ENCODE results near the gene KRTAP12-1. TPM values are rescaled to one million over a fixed set of nuclear protein-coding genes. Genes with fewer than 3 reads are reported as not detected.

KRTAP12-1 gene
- total and polyA plus RNA-seq, 2 donors (not counting 1 experiment from before 2014, with no cell fraction given): not detected

DNA sequence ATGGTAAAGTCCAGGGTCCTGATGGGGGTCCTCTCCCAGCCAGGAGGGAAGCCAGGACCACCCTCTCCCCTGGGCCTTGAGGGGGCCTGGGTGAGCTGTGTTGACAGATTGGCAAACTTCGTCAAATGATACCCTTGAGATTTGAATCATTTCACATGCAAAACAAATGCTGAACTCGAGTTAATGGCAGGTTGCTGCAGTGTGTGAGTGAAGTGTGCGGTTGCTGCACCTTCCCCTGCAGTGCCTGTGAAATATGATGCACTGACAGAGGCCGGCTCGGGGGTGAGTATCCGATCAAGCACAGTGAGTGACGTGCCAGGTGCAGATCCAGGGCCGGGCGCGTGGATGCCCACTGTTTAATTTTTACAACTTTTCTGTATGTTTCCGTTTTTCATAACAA is 5.7 kb upstream of the KRTAP12-1 start:
- H3K4me1 Mint-ChIP-seq: no peaks in the 10 kb centered on the region
- H3K9me3 Mint-ChIP-seq (ENCODE audit: insufficient read depth): peaks cover 5% of the 10 kb centered on the region
- 86% methylated on average over 4 of the region's 11 CpGs for whole genome bisulfite sequencing (ENCODE audit: insufficient coverage)
- intact Hi-C loops (cut with micrococcal nuclease): no loop called here
- Histone ChIP-seq H3K4me2 (replicated peaks; ENCODE audit: low read depth, low read length, poor library complexity, severe bottlenecking) (no peak overlapping the region), H3K9ac (ENCODE audit: low read length) (no peak overlapping the region), H3K27ac (ENCODE audit: low read length in 2 of 2) (no peak overlapping the region), H3K27me3 (replicated peaks in 1 of 4; ENCODE audit: control extremely low read depth in 1 of 4, control insufficient read depth in 3 of 4, insufficient read depth in 4 of 4, low read length in 3 of 4) (peaks cover 0 to 14% (median 0%) of the 10 kb centered on the region in 4 experiments), H2AFZ (ENCODE audit: insufficient read depth, low read depth, low read length, poor library complexity, severe bottlenecking) (no peak overlapping the region), H3K79me2 (ENCODE audit: control insufficient read depth, insufficient read depth, low read length) (no peaks in the 10 kb centered on the region), H3K9me3 (ENCODE audit: control extremely low read depth in 1 of 3, control insufficient read depth in 2 of 3, insufficient read depth in 1 of 3, low read length in 2 of 3) (peaks cover 0 to 4% (median 3%) of the 10 kb centered on the region in 3 donors), H3K4me3 (ENCODE audit: control extremely low read depth in 1 of 5, extremely low read depth in 1 of 5, insufficient read depth in 1 of 5, low read depth in 2 of 5, low read length in 4 of 5) (no peak overlapping the region), H3K4me1 (ENCODE audit: control insufficient read depth in 2 of 2, insufficient read depth in 2 of 2, low read length in 2 of 2) (no peaks in the 10 kb centered on the region), H3K36me3 (replicated peaks in 1 of 2; ENCODE audit: control extremely low read depth in 1 of 2, control insufficient read depth in 1 of 2, extremely low read depth in 1 of 2, insufficient read depth in 2 of 2, low read length in 1 of 2) (no peaks in the 10 kb centered on the region), H4K20me1 (ENCODE audit: control insufficient read depth, insufficient read depth, low read length, poor library complexity, severe bottlenecking) (no peaks in the 10 kb centered on the region)
- no peak overlapping the region for H3K4me3 Mint-ChIP-seq
- no peak overlapping the region for H3K27ac Mint-ChIP-seq
- TF ChIP-seq, protein P1, sequence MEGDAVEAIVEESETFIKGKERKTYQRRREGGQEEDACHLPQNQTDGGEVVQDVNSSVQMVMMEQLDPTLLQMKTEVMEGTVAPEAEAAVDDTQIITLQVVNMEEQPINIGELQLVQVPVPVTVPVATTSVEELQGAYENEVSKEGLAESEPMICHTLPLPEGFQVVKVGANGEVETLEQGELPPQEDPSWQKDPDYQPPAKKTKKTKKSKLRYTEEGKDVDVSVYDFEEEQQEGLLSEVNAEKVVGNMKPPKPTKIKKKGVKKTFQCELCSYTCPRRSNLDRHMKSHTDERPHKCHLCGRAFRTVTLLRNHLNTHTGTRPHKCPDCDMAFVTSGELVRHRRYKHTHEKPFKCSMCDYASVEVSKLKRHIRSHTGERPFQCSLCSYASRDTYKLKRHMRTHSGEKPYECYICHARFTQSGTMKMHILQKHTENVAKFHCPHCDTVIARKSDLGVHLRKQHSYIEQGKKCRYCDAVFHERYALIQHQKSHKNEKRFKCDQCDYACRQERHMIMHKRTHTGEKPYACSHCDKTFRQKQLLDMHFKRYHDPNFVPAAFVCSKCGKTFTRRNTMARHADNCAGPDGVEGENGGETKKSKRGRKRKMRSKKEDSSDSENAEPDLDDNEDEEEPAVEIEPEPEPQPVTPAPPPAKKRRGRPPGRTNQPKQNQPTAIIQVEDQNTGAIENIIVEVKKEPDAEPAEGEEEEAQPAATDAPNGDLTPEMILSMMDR (IDR thresholded peaks at IDR 0.05): no peak
- TF ChIP-seq EZH2 (IDR thresholded peaks at IDR 0.05; ENCODE audit: borderline replicate concordance, insufficient read depth, low read depth, low read length, poor library complexity, severe bottlenecking): no peak
- no peak for DNase-seq
- POLR2A ChIA-PET: no interaction called here
- H3K27me3 Mint-ChIP-seq: peaks cover 44% of the 10 kb centered on the region
- CTCF ChIA-PET: no interaction called here
- no peak for ATAC-seq (ENCODE audit: low read depth)

DNA sequence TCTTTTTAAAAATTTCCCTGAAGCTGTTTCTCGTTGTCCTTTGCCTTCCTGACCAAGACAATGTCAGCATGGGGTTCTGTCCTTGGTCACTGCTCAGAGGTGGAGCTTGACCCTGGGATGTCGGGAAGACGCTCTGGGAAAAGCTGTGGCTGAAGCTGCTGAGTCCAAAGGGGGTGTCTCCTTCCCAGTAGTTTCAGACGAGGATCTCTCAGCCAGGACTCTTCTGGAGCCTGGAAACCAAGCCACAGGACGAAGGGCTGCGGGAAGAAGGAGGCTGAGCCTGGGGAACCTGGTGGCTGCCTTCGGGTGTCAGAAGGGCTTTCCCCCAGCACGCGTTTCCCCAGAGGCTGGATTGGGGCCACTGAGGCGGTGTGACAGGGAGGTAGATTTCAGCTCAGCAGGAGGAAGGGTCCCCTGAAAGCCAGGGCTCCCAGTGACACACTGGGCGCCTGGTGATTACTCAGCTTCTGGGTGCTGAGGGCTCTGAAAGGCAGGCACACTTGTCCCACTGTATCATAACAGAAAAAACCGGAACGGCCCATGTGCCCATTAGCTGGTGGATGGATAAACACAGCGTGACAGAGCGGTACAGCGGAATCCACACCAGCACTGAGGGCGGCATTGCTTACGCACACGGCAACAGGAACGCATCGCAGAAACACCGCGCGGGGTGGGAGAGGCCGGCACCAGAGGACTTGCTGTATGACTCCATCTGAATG is 5.0 kb upstream of the KRTAP12-1 start:
- no peak overlapping the region for H3K4me3 Mint-ChIP-seq
- WGBS (ENCODE audit: insufficient coverage): 90% methylated on average over 25 of the region's 25 CpGs
- H3K27ac Mint-ChIP-seq: no peak overlapping the region
- Histone ChIP-seq H3K36me3 (replicated peaks in 1 of 2; ENCODE audit: control extremely low read depth in 1 of 2, control insufficient read depth in 1 of 2, extremely low read depth in 1 of 2, insufficient read depth in 2 of 2, low read length in 1 of 2) (no peaks in the 10 kb centered on the region), H3K9ac (ENCODE audit: low read length) (no peak overlapping the region), H3K79me2 (ENCODE audit: control insufficient read depth, insufficient read depth, low read length) (no peaks in the 10 kb centered on the region), H3K4me3 (ENCODE audit: control extremely low read depth in 1 of 5, extremely low read depth in 1 of 5, insufficient read depth in 1 of 5, low read depth in 2 of 5, low read length in 4 of 5) (no peak overlapping the region), H4K20me1 (ENCODE audit: control insufficient read depth, insufficient read depth, low read length, poor library complexity, severe bottlenecking) (no peaks in the 10 kb centered on the region), H3K4me1 (ENCODE audit: control insufficient read depth in 2 of 2, insufficient read depth in 2 of 2, low read length in 2 of 2) (no peaks in the 10 kb centered on the region), H3K27me3 (replicated peaks in 1 of 4; ENCODE audit: control extremely low read depth in 1 of 4, control insufficient read depth in 3 of 4, insufficient read depth in 4 of 4, low read length in 3 of 4) (peaks cover 0 to 17% (median 0%) of the 10 kb centered on the region in 4 experiments), H2AFZ (ENCODE audit: insufficient read depth, low read depth, low read length, poor library complexity, severe bottlenecking) (no peak overlapping the region), H3K27ac (ENCODE audit: low read length in 2 of 2) (no peak overlapping the region), H3K9me3 (ENCODE audit: control extremely low read depth in 1 of 3, control insufficient read depth in 2 of 3, insufficient read depth in 1 of 3, low read length in 2 of 3) (peaks cover 0 to 4% (median 0%) of the 10 kb centered on the region in 3 donors), H3K4me2 (replicated peaks; ENCODE audit: low read depth, low read length, poor library complexity, severe bottlenecking) (no peak overlapping the region)
- intact Hi-C loops (cut with micrococcal nuclease): no loop called here
- H3K27me3 Mint-ChIP-seq: peaks cover 49% of the 10 kb centered on the region
- H3K9me3 Mint-ChIP-seq (ENCODE audit: insufficient read depth): no peaks in the 10 kb centered on the region
- ChIA-PET CTCF (no interaction called here), POLR2A (no interaction called here)
- no peak for DNase-seq
- H3K4me1 Mint-ChIP-seq: no peaks in the 10 kb centered on the region
- ATAC-seq (ENCODE audit: low read depth): no peak
- TF ChIP-seq, protein P1 (IDR thresholded peaks at IDR 0.05): no peak
- TF ChIP-seq EZH2 (IDR thresholded peaks at IDR 0.05; ENCODE audit: borderline replicate concordance, insufficient read depth, low read depth, low read length, poor library complexity, severe bottlenecking): no peak
